Prostate gland (tissue), 2 donors: Measurements from ENCODE around the gene IL1RAPL2. TPM values are rescaled to one million over a fixed set of nuclear protein-coding genes. Genes with fewer than 3 reads are reported as not detected.

ENCODE experiments used
- DNase-seq: peaks from one replicate; pipeline ENCODE4 v3.0.0-alpha.2; 2019; ENCODE audit warnings: low spot score
- H3K27ac ChIP-seq, 2 donors: fragments of 200-600 bp; sonication (generic); 2 replicates each; pipeline ENCODE4 v1.5.1; 2017 to 2019
- H3K27me3 ChIP-seq: fragments of 200-600 bp; sonication (generic); replicated peaks from 2 replicates; pipeline ENCODE4 v1.5.1; 2019; ENCODE audit not compliant: insufficient read depth
- H3K36me3 ChIP-seq, 2 donors: fragments of 200-600 bp; sonication (generic); 1 replicate in 1 of 2; 2 replicates in 1 of 2; pipeline versions ENCODE4 v1.5.1 to v1.8.1; 2017 to 2019
- H3K4me1 ChIP-seq: fragments of 200-600 bp; sonication (generic); replicated peaks from 2 replicates; pipeline ENCODE4 v1.5.1; 2019
- H3K4me3 ChIP-seq, 2 donors: fragments of 200-600 bp; sonication (generic); 2 replicates each; pipeline ENCODE4 v1.5.1; 2017 to 2019
- H3K9me3 ChIP-seq: fragments of 200-600 bp; sonication (generic); 2 replicates; pipeline ENCODE4 v1.5.1; 2017
- CTCF ChIP-seq, 4 experiments: fragments of 200-600 bp in 2 of 4; fragments of 450-650 bp in 2 of 4; sonication (generic) in 2 of 4; IDR thresholded peaks; 1 replicate in 3 of 4; 2 replicates in 1 of 4; pipeline ENCODE4 v1.5.1; 2016 to 2019; ENCODE audit warnings: antibody characterized with exemption in 4 of 4, mild to moderate bottlenecking in 2 of 4, moderate library complexity in 2 of 4
- POLR2A ChIP-seq: fragments of 450-650 bp; IDR thresholded peaks from one replicate; pipeline ENCODE4 v1.6.1; 2016; ENCODE audit warnings: antibody characterized with exemption, mild to moderate bottlenecking
- POLR2AphosphoS5 ChIP-seq: sonication (generic); formaldehyde crosslinking; IDR thresholded peaks from one replicate; pipeline ENCODE4 v1.6.1; 2017; ENCODE audit warnings: antibody characterized with exemption
- WGBS: methylation state at CpG from one replicate; pipeline ENCODE4 v1.1.5; 2018; 5-methylcytosine and 5-hydroxymethylcytosine counted together
- intact Hi-C: fragments of 100-400 bp; cut with DNase I; formaldehyde crosslinking; loops from one replicate; pipeline ENCODE4 v1.14.2; 2022
- total RNA-seq, 2 donors: library from RNA; depleted of rRNA; stranded (reverse); fragments of >200 nt; gene quantifications; one replicate each; pipeline ENCODE4 v1.1.0, GENCODE V29; 2016

The IL1RAPL2 gene
- total RNA-seq, 2 donors from 2014 or later, result 0.51 TPM; not detected in 1

- H3K27ac ChIP-seq, result no peak overlapping the region
- TF ChIP-seq CTCF (IDR thresholded peaks at IDR 0.05) (no peak), POLR2A (no peak), POLR2AphosphoS5 (no peak)
- intact Hi-C loops, result no loop called here
Observed at GRCh38 chrX:104707572-104707971, 141.6 kb downstream of the IL1RAPL2 start.

GRCh38 chrX:104712515-104712914 is 146.5 kb downstream of the IL1RAPL2 start:
- no peak for DNase-seq
- no peak for TF ChIP-seq CTCF (IDR thresholded peaks at IDR 0.05)
- no peak for TF ChIP-seq POLR2A
- no peak for TF ChIP-seq POLR2AphosphoS5
- Histone ChIP-seq H3K36me3 (no peaks in the 10 kb centered on the region), H3K4me3 (no peak overlapping the region), H3K27ac (no peak overlapping the region), H3K9me3 (no peaks in the 10 kb centered on the region), H3K4me1 (no peaks in the 10 kb centered on the region), H3K27me3 (no peaks in the 10 kb centered on the region)
- intact Hi-C loops, result no loop called here
- 13% methylated on average over 1 of the region's 1 CpG for WGBS

More at GRCh38 chrX:104707572-104707971, 141.6 kb downstream of the IL1RAPL2 start:
- H3K9me3 ChIP-seq, result no peaks in the 10 kb centered on the region
- no peaks in the 10 kb centered on the region for H3K36me3 ChIP-seq
- no peaks in the 10 kb centered on the region for H3K27me3 ChIP-seq
- no peak overlapping the region for H3K4me3 ChIP-seq
- no peak for DNase-seq
- H3K4me1 ChIP-seq, result no peaks in the 10 kb centered on the region

- Histone ChIP-seq H3K4me1 (no peaks in the 10 kb centered on the region), H3K27me3 (no peaks in the 10 kb centered on the region), H3K36me3 (no peaks in the 10 kb centered on the region), H3K9me3 (no peaks in the 10 kb centered on the region), H3K27ac (no peak overlapping the region), H3K4me3 (no peak overlapping the region)
- no peak for DNase-seq
- WGBS, result 75% methylated on average over 3 of the region's 3 CpGs
- intact Hi-C loops, result no loop called here
- TF ChIP-seq POLR2A, result no peak
- TF ChIP-seq POLR2AphosphoS5, result no peak
- TF ChIP-seq CTCF (IDR thresholded peaks at IDR 0.05), result no peak
Observed at GRCh38 chrX:104721854-104722253, 155.9 kb downstream of the IL1RAPL2 start.

GRCh38 chrX:104728456-104728855 is 162.5 kb downstream of the IL1RAPL2 start:
- intact Hi-C loops, result no loop called here
- H3K4me1 ChIP-seq, result no peaks in the 10 kb centered on the region
- DNase-seq, result no peak
- no peak for TF ChIP-seq CTCF (IDR thresholded peaks at IDR 0.05)
- no peak for TF ChIP-seq POLR2A
- TF ChIP-seq POLR2AphosphoS5, result no peak
- H3K36me3 ChIP-seq, result no peaks in the 10 kb centered on the region
- H3K4me3 ChIP-seq, result no peak overlapping the region
- H3K9me3 ChIP-seq, result no peaks in the 10 kb centered on the region
- 51% methylated on average over 3 of the region's 3 CpGs for WGBS
- no peaks in the 10 kb centered on the region for H3K27me3 ChIP-seq
- no peak overlapping the region for H3K27ac ChIP-seq

- Histone ChIP-seq H3K27me3 (no peaks in the 10 kb centered on the region), H3K4me3 (no peak overlapping the region), H3K9me3 (no peaks in the 10 kb centered on the region), H3K4me1 (no peaks in the 10 kb centered on the region), H3K36me3 (no peaks in the 10 kb centered on the region), H3K27ac (no peak overlapping the region)
- no peak for TF ChIP-seq CTCF (IDR thresholded peaks at IDR 0.05)
- no peak for TF ChIP-seq POLR2A
- TF ChIP-seq POLR2AphosphoS5, result no peak
- intact Hi-C loops, result no loop called here
- DNase-seq, result no peak
Observed at GRCh38 chrX:104742355-104742754, 176.4 kb downstream of the IL1RAPL2 start.
